Panc1 (cell line): ENCODE measurements around the gene GBE1.

ENCODE experiments used
- CTCF ChIP-seq: fragments of 450-650 bp; IDR thresholded peaks from 2 replicates; pipeline ENCODE4 v1.5.1; 2017; ENCODE audit warnings: mild to moderate bottlenecking
- POLR2AphosphoS5 ChIP-seq: IDR thresholded peaks from 2 replicates; pipeline ENCODE4 v1.6.1; 2012; ENCODE audit warnings: mild to moderate bottlenecking, low read depth, low read length, moderate library complexity

GRCh38 chr3:81793410-81793809 lies 32.0 kb upstream of the GBE1 start:
- TF ChIP-seq POLR2AphosphoS5: no peak
- no peak for TF ChIP-seq CTCF
